ENCODE measurements around the gene APBA2. TPM values are rescaled to one million over a fixed set of nuclear protein-coding genes. Genes with fewer than 3 reads are reported as not detected.
"Not testable (repeated sequence)": the region's sequence is repeated elsewhere in the genome, so short reads cannot be mapped to it uniquely, and the experiment has no call there.

APBA2 gene
- polyA plus RNA-seq (2013, experiment 1 of 2), result 22.0 TPM
- 21.3 TPM for polyA plus RNA-seq (2013, experiment 2 of 2)

DNA sequence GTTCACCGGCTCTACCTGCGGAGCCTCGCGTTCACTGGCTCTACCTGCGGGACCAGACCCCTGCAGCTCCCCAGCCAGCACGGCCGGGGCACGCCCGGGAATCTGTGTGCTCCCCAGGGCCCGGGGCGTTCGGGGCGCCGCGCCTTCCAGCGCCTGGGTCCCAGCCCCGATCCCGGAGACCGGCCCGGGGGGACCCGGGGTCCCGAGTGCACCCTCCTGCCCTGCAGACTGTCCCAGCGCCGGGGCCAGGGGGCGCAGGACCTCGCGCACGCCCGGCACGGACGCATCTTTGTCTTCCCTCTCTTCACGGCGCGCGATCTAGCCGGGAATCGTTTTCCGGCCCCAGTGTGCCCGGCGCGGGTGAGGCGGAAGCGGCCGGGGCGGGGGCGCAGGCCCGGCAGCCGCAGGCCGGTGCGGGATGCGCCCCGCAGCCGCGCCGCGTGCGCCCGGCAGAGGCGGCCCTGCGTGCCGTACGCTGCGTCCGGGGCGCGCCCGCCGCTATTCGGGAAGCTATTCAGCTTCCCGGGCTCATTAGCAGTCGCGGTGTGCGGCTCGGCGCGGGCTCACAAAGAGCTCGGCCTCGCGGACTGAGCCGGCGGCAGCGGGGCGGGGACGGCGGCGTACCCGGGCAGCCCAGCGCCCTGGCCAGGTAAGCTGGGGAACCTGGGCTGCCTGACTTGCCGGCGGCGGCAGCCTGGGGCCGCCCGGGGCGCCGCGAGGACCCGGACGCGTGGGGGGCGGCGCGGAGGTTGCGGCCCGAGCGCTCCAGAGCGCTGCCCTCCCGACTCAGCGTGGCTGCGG lies at the start of gene APBA2:
APBA2 (plus strand) TSS at position 345 of the 801 bp plus-strand sequence. CDS start 167,911 bp downstream, outside the sequence.
- 2% methylated on average over 61 of the region's 109 CpGs for WGBS
- peak within 1 kb of the TSS; percentile 83 for H2BK120ac ChIP-seq (ENCODE audit: low read depth, low read length)
- H3K79me1 ChIP-seq (replicated peaks; ENCODE audit: low read length, poor library complexity, severe bottlenecking), result peaks cover 6% of the 10 kb centered on the region
- H3K23ac ChIP-seq (ENCODE audit: low read length in 2 of 2), result peak within 1 kb of the TSS in 1 of 2 experiments; percentile 80
- peak within 1 kb of the TSS; percentile 73 for H3K4me2 ChIP-seq (ENCODE audit: low read length, poor library complexity, severe bottlenecking)
- DNase-seq, result peak; percentile 41
- no peak within 1 kb of the TSS for H2BK5ac ChIP-seq (ENCODE audit: low read depth, low read length, poor library complexity, severe bottlenecking)
- peak within 1 kb of the TSS; percentile 32 for H2AFZ ChIP-seq (ENCODE audit: low read depth, low read length)
- H2BK12ac ChIP-seq (ENCODE audit: low read length in 2 of 2), result peak within 1 kb of the TSS in 1 of 2 experiments; percentile 84
- peak within 1 kb of the TSS; percentile 90 to 98 for H3K18ac ChIP-seq (ENCODE audit: low read depth in 1 of 2, low read length in 2 of 2)
- peaks cover 0 to 38% of the 10 kb centered on the region in 2 experiments for H3K27me3 ChIP-seq (ENCODE audit: control insufficient read depth in 1 of 2, insufficient read depth in 1 of 2, low read length in 2 of 2)
- peak within 1 kb of the TSS; percentile 63 to 73 for H3K4ac ChIP-seq (ENCODE audit: low read depth in 1 of 2, low read length in 2 of 2)
- no peaks in the 10 kb centered on the region for H3K9me3 ChIP-seq (ENCODE audit: control insufficient read depth, low read length)
- H4K91ac ChIP-seq (ENCODE audit: low read length), result peak within 1 kb of the TSS; percentile 93
- no peak within 1 kb of the TSS for H3K27ac ChIP-seq (ENCODE audit: low read length, poor library complexity, severe bottlenecking)
- H3K36me3 ChIP-seq (ENCODE audit: control insufficient read depth in 1 of 2, insufficient read depth in 2 of 2, low read depth in 1 of 2, low read length in 2 of 2), result peaks cover 0 to 2% of the 10 kb centered on the region in 2 experiments
- H3K14ac ChIP-seq (ENCODE audit: low read length in 2 of 2), result peak within 1 kb of the TSS; percentile 69 to 84
- peak within 1 kb of the TSS; percentile 92 for H2BK15ac ChIP-seq (ENCODE audit: low read depth, poor library complexity, severe bottlenecking)
- H3K9ac ChIP-seq (ENCODE audit: low read length), result no peak within 1 kb of the TSS
- peak within 1 kb of the TSS; percentile 86 for H4K8ac ChIP-seq (ENCODE audit: low read length)
- H3K4me3 ChIP-seq (ENCODE audit: insufficient read depth in 1 of 2, low read depth in 1 of 2, low read length in 2 of 2), result peak within 1 kb of the TSS; percentile 49 to 71
- H3K4me1 ChIP-seq (ENCODE audit: control insufficient read depth, insufficient read depth, low read depth, low read length), result peaks cover 25% of the 10 kb centered on the region
- no peak within 1 kb of the TSS for H2AK5ac ChIP-seq (ENCODE audit: low read length, severe bottlenecking)

GRCh38 chr15:28840285-28840684 lies 45.5 kb upstream of the APBA2 start:
- not testable (repeated sequence) for H3K14ac ChIP-seq (ENCODE audit: low read length in 2 of 2); H3K4ac ChIP-seq (ENCODE audit: low read depth in 1 of 2, low read length in 2 of 2); H3K23ac ChIP-seq (ENCODE audit: low read length in 2 of 2); H2AK5ac ChIP-seq (ENCODE audit: low read length, severe bottlenecking); H2AFZ ChIP-seq (ENCODE audit: low read depth, low read length); H3K4me3 ChIP-seq (ENCODE audit: insufficient read depth in 1 of 2, low read depth in 1 of 2, low read length in 2 of 2); H3K79me1 ChIP-seq (replicated peaks; ENCODE audit: low read length, poor library complexity, severe bottlenecking); H2BK120ac ChIP-seq (ENCODE audit: low read depth, low read length); H3K9ac ChIP-seq (ENCODE audit: low read length); H3K4me1 ChIP-seq (ENCODE audit: control insufficient read depth, insufficient read depth, low read depth, low read length); H2BK5ac ChIP-seq (ENCODE audit: low read depth, low read length, poor library complexity, severe bottlenecking); H4K91ac ChIP-seq (ENCODE audit: low read length); H3K27me3 ChIP-seq (ENCODE audit: control insufficient read depth in 1 of 2, insufficient read depth in 1 of 2, low read length in 2 of 2); H3K4me2 ChIP-seq (ENCODE audit: low read length, poor library complexity, severe bottlenecking); H4K8ac ChIP-seq (ENCODE audit: low read length); H3K27ac ChIP-seq (ENCODE audit: low read length, poor library complexity, severe bottlenecking); H2BK12ac ChIP-seq (ENCODE audit: low read length in 2 of 2); H3K18ac ChIP-seq (ENCODE audit: low read depth in 1 of 2, low read length in 2 of 2); H2BK15ac ChIP-seq (ENCODE audit: low read depth, poor library complexity, severe bottlenecking); H3K36me3 ChIP-seq (ENCODE audit: control insufficient read depth in 1 of 2, insufficient read depth in 2 of 2, low read depth in 1 of 2, low read length in 2 of 2); H3K9me3 ChIP-seq (ENCODE audit: control insufficient read depth, low read length); DNase-seq
- 81% methylated on average over 5 of the region's 9 CpGs for whole genome bisulfite sequencing

GRCh38 chr15:28842210-28842609 lies 43.6 kb upstream of the APBA2 start:
- H3K4me3 ChIP-seq (ENCODE audit: insufficient read depth in 1 of 2, low read depth in 1 of 2, low read length in 2 of 2); H2AFZ ChIP-seq (ENCODE audit: low read depth, low read length); H2BK15ac ChIP-seq (ENCODE audit: low read depth, poor library complexity, severe bottlenecking); H4K91ac ChIP-seq (ENCODE audit: low read length); H3K23ac ChIP-seq (ENCODE audit: low read length in 2 of 2); H3K27me3 ChIP-seq (ENCODE audit: control insufficient read depth in 1 of 2, insufficient read depth in 1 of 2, low read length in 2 of 2); H3K79me1 ChIP-seq (replicated peaks; ENCODE audit: low read length, poor library complexity, severe bottlenecking); DNase-seq; H3K36me3 ChIP-seq (ENCODE audit: control insufficient read depth in 1 of 2, insufficient read depth in 2 of 2, low read depth in 1 of 2, low read length in 2 of 2); H2BK120ac ChIP-seq (ENCODE audit: low read depth, low read length); H2BK5ac ChIP-seq (ENCODE audit: low read depth, low read length, poor library complexity, severe bottlenecking); H3K27ac ChIP-seq (ENCODE audit: low read length, poor library complexity, severe bottlenecking); H4K8ac ChIP-seq (ENCODE audit: low read length); H3K18ac ChIP-seq (ENCODE audit: low read depth in 1 of 2, low read length in 2 of 2); H3K9me3 ChIP-seq (ENCODE audit: control insufficient read depth, low read length); H3K4me1 ChIP-seq (ENCODE audit: control insufficient read depth, insufficient read depth, low read depth, low read length); H3K4ac ChIP-seq (ENCODE audit: low read depth in 1 of 2, low read length in 2 of 2); H3K14ac ChIP-seq (ENCODE audit: low read length in 2 of 2); H3K9ac ChIP-seq (ENCODE audit: low read length); H3K4me2 ChIP-seq (ENCODE audit: low read length, poor library complexity, severe bottlenecking); H2BK12ac ChIP-seq (ENCODE audit: low read length in 2 of 2); H2AK5ac ChIP-seq (ENCODE audit: low read length, severe bottlenecking): not testable (repeated sequence)
- WGBS, result 92% methylated on average over 8 of the region's 11 CpGs

DNA sequence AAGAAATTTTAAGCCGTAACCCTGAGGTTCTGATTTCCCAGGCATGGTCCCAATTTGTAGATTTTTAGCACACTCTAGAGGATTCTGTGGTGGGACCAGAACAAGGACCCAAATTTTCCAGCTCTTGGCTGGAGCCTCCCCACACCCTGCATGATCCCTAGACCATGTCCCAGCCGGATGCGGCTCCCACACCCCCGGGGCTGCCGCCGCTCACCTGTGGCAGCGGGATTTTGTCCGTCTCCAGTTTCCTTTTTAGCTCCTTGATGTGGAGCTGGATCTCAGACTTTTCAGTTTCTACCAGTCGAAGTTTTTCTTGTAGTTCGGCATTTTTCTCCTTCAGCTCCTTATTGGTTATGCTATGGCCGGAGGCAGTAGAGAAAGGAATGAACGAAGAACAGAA lies 42.3 kb upstream of the APBA2 start:
- not testable (repeated sequence) for H3K4me3 ChIP-seq (ENCODE audit: insufficient read depth in 1 of 2, low read depth in 1 of 2, low read length in 2 of 2); H3K4me2 ChIP-seq (ENCODE audit: low read length, poor library complexity, severe bottlenecking); H3K27me3 ChIP-seq (ENCODE audit: control insufficient read depth in 1 of 2, insufficient read depth in 1 of 2, low read length in 2 of 2); H4K8ac ChIP-seq (ENCODE audit: low read length); H2BK12ac ChIP-seq (ENCODE audit: low read length in 2 of 2); DNase-seq; H2BK15ac ChIP-seq (ENCODE audit: low read depth, poor library complexity, severe bottlenecking); H2AK5ac ChIP-seq (ENCODE audit: low read length, severe bottlenecking); H3K9me3 ChIP-seq (ENCODE audit: control insufficient read depth, low read length); H3K27ac ChIP-seq (ENCODE audit: low read length, poor library complexity, severe bottlenecking); H3K9ac ChIP-seq (ENCODE audit: low read length); H2AFZ ChIP-seq (ENCODE audit: low read depth, low read length); H3K36me3 ChIP-seq (ENCODE audit: control insufficient read depth in 1 of 2, insufficient read depth in 2 of 2, low read depth in 1 of 2, low read length in 2 of 2); H2BK120ac ChIP-seq (ENCODE audit: low read depth, low read length); H3K4me1 ChIP-seq (ENCODE audit: control insufficient read depth, insufficient read depth, low read depth, low read length); H3K23ac ChIP-seq (ENCODE audit: low read length in 2 of 2); H3K18ac ChIP-seq (ENCODE audit: low read depth in 1 of 2, low read length in 2 of 2); H3K79me1 ChIP-seq (replicated peaks; ENCODE audit: low read length, poor library complexity, severe bottlenecking); H3K14ac ChIP-seq (ENCODE audit: low read length in 2 of 2); H4K91ac ChIP-seq (ENCODE audit: low read length); H2BK5ac ChIP-seq (ENCODE audit: low read depth, low read length, poor library complexity, severe bottlenecking); H3K4ac ChIP-seq (ENCODE audit: low read depth in 1 of 2, low read length in 2 of 2)
- WGBS, result 97% methylated on average over 10 of the region's 12 CpGs
